Measurements from ENCODE around the gene MROH2A. TPM values are rescaled to one million over a fixed set of nuclear protein-coding genes. Genes with fewer than 3 reads are reported as not detected.
A peak's percentile ranks its signal among the peaks of the same experiment; 100 is the strongest.

The MROH2A gene
- total and polyA plus RNA-seq, 9 of the 15 experiments (the other 6 are each of a cell fraction or from before 2014, with no cell fraction given) = 0.03 TPM; not detected in 8

GRCh38 chr2:233854241-233854981 lies 76.3 kb downstream of the MROH2A start, which contains the start of gene HJURP (continued):
- peak; percentile 83 for TF ChIP-seq MGA (IDR thresholded peaks at IDR 0.05)
- TF ChIP-seq SNRNP70 (optimal IDR thresholded peaks at IDR 0.05; ENCODE audit: low read depth, low read length) = no peak
- TF ChIP-seq NR3C1 (CRISPR knock-in tag; IDR thresholded peaks at IDR 0.05) = no peak
- TF ChIP-seq RBFOX2 (IDR thresholded peaks at IDR 0.05; ENCODE audit: low read depth, low read length) = peak; percentile 100
- no peak for TF ChIP-seq SP2 (IDR thresholded peaks at IDR 0.05; ENCODE audit: extremely low read depth, low read depth, low read length, poor library complexity, severe bottlenecking)
- peak in 1 of 2 experiments; percentile 72; a peak in 1 of 4 replicates for TF ChIP-seq ZNF639 (CRISPR knock-in tag; conservative IDR thresholded peaks at IDR 0.05 in 1 of 2, IDR thresholded peaks at IDR 0.05 in 1 of 2)
- TF ChIP-seq THAP7 (CRISPR knock-in tag; IDR thresholded peaks at IDR 0.05) = no peak
- TF ChIP-seq NFATC3 (IDR thresholded peaks at IDR 0.05) = no peak
- no peak for TF ChIP-seq TGIF2 (CRISPR knock-in tag; IDR thresholded peaks at IDR 0.05)
- TF ChIP-seq YBX1 (IDR thresholded peaks at IDR 0.05) = no peak
- TF ChIP-seq SNIP1 (IDR thresholded peaks at IDR 0.05; ENCODE audit: low read depth) = no peak
- TF ChIP-seq EZH2 (IDR thresholded peaks at IDR 0.05; ENCODE audit: borderline replicate concordance, low read depth, low read length) = no peak
